Caco-2 (cell line): ENCODE data around the gene EBF3. TPM values are rescaled to one million over a fixed set of nuclear protein-coding genes. Genes with fewer than 3 reads are reported as not detected.

ENCODE experiments used
- BruUV-seq: library from RNA; stranded (reverse); fragments of 400-500 nt; replicated peaks from 2 replicates; lab custom pipeline; 2021; lab: Mats Ljungman, UMichigan
- CTCF ChIA-PET: fragments of 300-600 bp; sonication (Branson Sonifier 250); formaldehyde crosslinking; loops from one replicate; lab custom pipeline; 2022; ENCODE audit warnings: antibody characterized with exemption; lab: Charles Lee
- POLR2A ChIA-PET: fragments of 300-600 bp; sonication (Branson Sonifier 250); formaldehyde crosslinking; loops from one replicate; lab custom pipeline; 2022; ENCODE audit warnings: antibody characterized with exemption; lab: Charles Lee
- DNase-seq, 2 experiments: peaks; one replicate each; pipeline versions ENCODE4 v3.0.0 to v3.0.0-alpha.2; 2020 to 2022
- H3K27me3 ChIP-seq: replicated peaks from 2 replicates; pipeline ENCODE4 v1.6.0; 2011; ENCODE audit warnings: low read length; ENCODE audit not compliant: control insufficient read depth, insufficient read depth
- H3K36me3 ChIP-seq: 2 replicates; pipeline ENCODE4 v1.5.1; 2011; ENCODE audit warnings: low read length; ENCODE audit not compliant: control insufficient read depth, insufficient read depth
- H3K4me1 ChIP-seq: fragments of 250-450 bp; sonication (Bioruptor Pico); 2 replicates; pipeline ENCODE4 v1.5.1; 2020; ENCODE audit warnings: mild to moderate bottlenecking
- H3K4me3 ChIP-seq: 2 replicates; pipeline ENCODE4 v1.5.1; 2011; ENCODE audit warnings: low read depth, mild to moderate bottlenecking, control low read depth, low read length
- H3K9me3 ChIP-seq: fragments of 250-450 bp; sonication (Bioruptor Pico); 2 replicates; pipeline ENCODE4 v1.5.1; 2020; ENCODE audit warnings: mild to moderate bottlenecking, moderate library complexity
- H3K27ac Mint-ChIP-seq: one replicate; pipeline ENCODE4 v1.8.0; 2022; ENCODE audit warnings: mixed read lengths; ENCODE audit not compliant: unreplicated experiment
- H3K27me3 Mint-ChIP-seq: one replicate; pipeline ENCODE4 v1.8.0; 2022; ENCODE audit warnings: mixed read lengths; ENCODE audit not compliant: insufficient read depth, unreplicated experiment
- H3K36me3 Mint-ChIP-seq: one replicate; pipeline ENCODE4 v1.8.0; 2022; ENCODE audit warnings: mild to moderate bottlenecking, mixed read lengths; ENCODE audit not compliant: insufficient read depth, unreplicated experiment
- H3K4me1 Mint-ChIP-seq: one replicate; pipeline ENCODE4 v1.8.0; 2022; ENCODE audit warnings: low read depth, mixed read lengths; ENCODE audit not compliant: unreplicated experiment
- H3K4me3 Mint-ChIP-seq: one replicate; pipeline ENCODE4 v1.8.0; 2022; ENCODE audit warnings: mild to moderate bottlenecking, moderate library complexity, mixed read lengths; ENCODE audit not compliant: unreplicated experiment
- H3K9me3 Mint-ChIP-seq: one replicate; pipeline ENCODE4 v1.8.0; 2022; ENCODE audit warnings: mixed read lengths; ENCODE audit not compliant: unreplicated experiment
- CTCF ChIP-seq, 2 experiments: fragments of 200-600 bp in 1 of 2; IDR thresholded peaks; 1 replicate in 1 of 2; 2 replicates in 1 of 2; pipeline versions ENCODE4 v1.5.1 to v1.8.0; 2011 to 2022; ENCODE audit warnings: antibody characterized with exemption in 1 of 2, control low read depth in 1 of 2, inconsistent platforms in 1 of 2, low read depth in 1 of 2, low read length in 1 of 2, mild to moderate bottlenecking in 1 of 2, moderate library complexity in 1 of 2; ENCODE audit not compliant: insufficient read depth in 1 of 2, severe bottlenecking in 1 of 2, unreplicated experiment in 1 of 2
- intact Hi-C: fragments of 100-400 bp; cut with micrococcal nuclease; formaldehyde crosslinking; loops from one replicate; pipeline ENCODE4 v1.10.0; 2022; ENCODE audit not compliant: unreplicated experiment
- total RNA-seq: library from RNA; stranded (reverse); gene quantifications from 2 replicates; pipeline ENCODE4 v1.2.3, GENCODE V29; 2022

The EBF3 gene
- total RNA-seq, 1 experiment from 2014 or later: 0.79 TPM

- Histone ChIP-seq H3K9me3 (0 out of 2 replicates have a peak, but pooled peaks cover 3% of the 10 kb centered on the region), H3K4me1 (no peaks in the 10 kb centered on the region), H3K4me3 (no peak overlapping the region), H3K36me3 (no peaks in the 10 kb centered on the region), H3K27me3 (no peaks in the 10 kb centered on the region)
- no peak for TF ChIP-seq CTCF (IDR thresholded peaks at IDR 0.05; ENCODE audit: insufficient read depth in 1 of 2, low read depth in 1 of 2, low read length in 1 of 2, severe bottlenecking in 1 of 2, unreplicated experiment in 1 of 2)
- DNase-seq: no peak
- ChIA-PET CTCF (no interaction called here), POLR2A (no interaction called here)
- BruUV-seq: no TSS peak
- intact Hi-C loops: no loop called here
- no peaks in the 10 kb centered on the region for H3K4me1 Mint-ChIP-seq
- H3K4me3 Mint-ChIP-seq: no peak overlapping the region
- peaks cover 22% of the 10 kb centered on the region for H3K9me3 Mint-ChIP-seq
- H3K27me3 Mint-ChIP-seq: no peaks in the 10 kb centered on the region
- H3K27ac Mint-ChIP-seq: no peak overlapping the region
- H3K36me3 Mint-ChIP-seq: no peaks in the 10 kb centered on the region
Measured at GRCh38 chr10:129815898-129816655, 148.0 kb downstream of the EBF3 start.

- Mint-ChIP-seq H3K9me3 (peaks cover 22% of the 10 kb centered on the region), H3K27me3 (no peaks in the 10 kb centered on the region), H3K4me3 (no peak overlapping the region), H3K27ac (no peak overlapping the region), H3K36me3 (no peaks in the 10 kb centered on the region), H3K4me1 (no peaks in the 10 kb centered on the region)
- no peak for DNase-seq
- intact Hi-C loops: no loop called here
- H3K9me3 ChIP-seq: 0 out of 2 replicates have a peak, but pooled peaks cover 3% of the 10 kb centered on the region
- no peak overlapping the region for H3K4me3 ChIP-seq
- H3K4me1 ChIP-seq: no peaks in the 10 kb centered on the region
- H3K27me3 ChIP-seq: no peaks in the 10 kb centered on the region
- POLR2A ChIA-PET: no interaction called here
- CTCF ChIA-PET: no interaction called here
- TF ChIP-seq CTCF (IDR thresholded peaks at IDR 0.05; ENCODE audit: insufficient read depth in 1 of 2, low read depth in 1 of 2, low read length in 1 of 2, severe bottlenecking in 1 of 2, unreplicated experiment in 1 of 2): no peak
- no peaks in the 10 kb centered on the region for H3K36me3 ChIP-seq
- BruUV-seq: no TSS peak
Measured at GRCh38 chr10:129814681-129815646, 149.1 kb downstream of the EBF3 start.

- CTCF ChIA-PET: no interaction called here
- Histone ChIP-seq H3K4me1 (no peaks in the 10 kb centered on the region), H3K27me3 (no peaks in the 10 kb centered on the region; the same call in 1 of the 2 replicates), H3K9me3 (no peaks in the 10 kb centered on the region), H3K4me3 (no peak overlapping the region), H3K36me3 (no peaks in the 10 kb centered on the region)
- H3K4me1 Mint-ChIP-seq: no peaks in the 10 kb centered on the region
- no peaks in the 10 kb centered on the region for H3K36me3 Mint-ChIP-seq
- POLR2A ChIA-PET: no interaction called here
- H3K27me3 Mint-ChIP-seq: peaks cover 3% of the 10 kb centered on the region
- DNase-seq: no peak
- H3K4me3 Mint-ChIP-seq: no peak overlapping the region
- BruUV-seq: no TSS peak
- H3K27ac Mint-ChIP-seq: no peak overlapping the region
- H3K9me3 Mint-ChIP-seq: no peaks in the 10 kb centered on the region
- no peak for TF ChIP-seq CTCF (IDR thresholded peaks at IDR 0.05; ENCODE audit: insufficient read depth in 1 of 2, low read depth in 1 of 2, low read length in 1 of 2, severe bottlenecking in 1 of 2, unreplicated experiment in 1 of 2)
- intact Hi-C loops: no loop called here
Measured at GRCh38 chr10:129812398-129812797, 151.7 kb downstream of the EBF3 start.
